PC-3 (cell line): ENCODE measurements around the gene KDM5A. TPM values are rescaled to one million over a fixed set of nuclear protein-coding genes. Genes with fewer than 3 reads are reported as not detected.
"Not testable (repeated sequence)": the region's sequence is repeated elsewhere in the genome, so short reads cannot be mapped to it uniquely, and the experiment has no call there.

Source experiments
- ATAC-seq: fragments of 200-7000 bp; cut with Tn5 transposase; 2 replicates; pipeline ENCODE4 v1.9.1; 2020; ENCODE audit warnings: mild to moderate bottlenecking, moderate library complexity
- BruUV-seq: library from RNA; stranded (reverse); fragments of 400-500 nt; replicated peaks from 2 replicates; lab custom pipeline; 2021; lab: Mats Ljungman, UMichigan
- CTCF ChIA-PET: fragments of 300-600 bp; sonication (Branson Sonifier 250); formaldehyde crosslinking; loops from one replicate; lab custom pipeline; 2022; ENCODE audit warnings: antibody characterized with exemption; lab: Charles Lee
- POLR2A ChIA-PET: fragments of 300-600 bp; sonication (Branson Sonifier 250); formaldehyde crosslinking; loops from one replicate; lab custom pipeline; 2022; ENCODE audit warnings: antibody characterized with exemption; ENCODE audit not compliant: unreplicated experiment; lab: Charles Lee
- DNase-seq: peaks from one replicate; pipeline ENCODE4 v3.0.0-alpha.2; 2015
- H2AFZ ChIP-seq: fragments of 300-600 bp; sonication (generic); 2 replicates; pipeline ENCODE4 v1.6.0; 2016; ENCODE audit warnings: antibody characterized with exemption, low read length
- H3F3A ChIP-seq: fragments of 300-600 bp; sonication (generic); one replicate; pipeline ENCODE4 v1.6.0; 2017; ENCODE audit warnings: antibody characterized with exemption, low read length, control low read depth, mild to moderate bottlenecking; ENCODE audit not compliant: unreplicated experiment
- H3K27ac ChIP-seq: fragments of 300-600 bp; sonication (generic); 2 replicates; pipeline ENCODE4 v1.5.1; 2016; ENCODE audit warnings: mild to moderate bottlenecking, low read length
- H3K27me3 ChIP-seq: fragments of 300-600 bp; sonication (generic); 2 replicates; pipeline ENCODE4 v1.6.1; 2016; ENCODE audit warnings: low read length, mixed read lengths
- H3K36me3 ChIP-seq: fragments of 300-600 bp; sonication (generic); 2 replicates; pipeline ENCODE4 v1.6.1; 2016; ENCODE audit warnings: low read depth, mixed run types, low read length, mixed read lengths
- H3K4me1 ChIP-seq: fragments of 300-600 bp; sonication (generic); 2 replicates; pipeline ENCODE4 v1.5.1; 2016; ENCODE audit warnings: low read length; ENCODE audit not compliant: insufficient read depth
- H3K4me2 ChIP-seq: fragments of 300-600 bp; sonication (generic); 2 replicates; pipeline ENCODE4 v1.6.0; 2016; ENCODE audit warnings: low read length
- H3K4me3 ChIP-seq: fragments of 300-600 bp; sonication (generic); 2 replicates; pipeline ENCODE4 v1.5.1; 2016; ENCODE audit warnings: mild to moderate bottlenecking, low read length, mixed read lengths
- H3K79me2 ChIP-seq: fragments of 300-600 bp; sonication (generic); 2 replicates; pipeline ENCODE4 v1.6.1; 2017; ENCODE audit warnings: low read length, mixed read lengths
- H3K9ac ChIP-seq: fragments of 300-600 bp; sonication (generic); 2 replicates; pipeline ENCODE4 v1.6.0; 2016; ENCODE audit warnings: mild to moderate bottlenecking, low read length
- H3K9me2 ChIP-seq: fragments of 300-600 bp; sonication (generic); replicated peaks from 2 replicates; pipeline ENCODE4 v1.6.1; 2016; ENCODE audit warnings: mixed run types, low read length, mixed read lengths
- H3K9me3 ChIP-seq: fragments of 300-600 bp; sonication (generic); 2 replicates; pipeline ENCODE4 v1.6.1; 2016; ENCODE audit warnings: low read length, mixed read lengths
- H4K20me1 ChIP-seq: fragments of 300-600 bp; sonication (generic); 2 replicates; pipeline ENCODE4 v1.6.1; 2016; ENCODE audit warnings: low read length, mixed read lengths
- EZH2 ChIP-seq: fragments of 300-600 bp; sonication (generic); IDR thresholded peaks from one replicate; pipeline ENCODE4 v1.6.1; 2017; ENCODE audit warnings: antibody characterized with exemption, mild to moderate bottlenecking, low read length; ENCODE audit not compliant: unreplicated experiment
- EZH2phosphoT487 ChIP-seq: fragments of 300-600 bp; sonication (generic); IDR thresholded peaks from 2 replicates; pipeline ENCODE4 v1.6.1; 2018; ENCODE audit warnings: mild to moderate bottlenecking, antibody characterized with exemption, low read length, borderline replicate concordance
- intact Hi-C: fragments of 100-400 bp; cut with micrococcal nuclease; formaldehyde crosslinking; loops from 2 replicates; pipeline ENCODE4 v1.9.0; 2023
- total RNA-seq: library from RNA; depleted of rRNA; stranded (reverse); fragments of >200 nt; gene quantifications from 2 replicates; pipeline ENCODE4 v1.2.3, GENCODE V29; 2014
- TF ChIP-seq, protein P1 (sequence below): fragments of 300-600 bp; sonication (generic); conservative IDR thresholded peaks from 2 replicates; pipeline ENCODE4 v1.5.1; 2017; ENCODE audit warnings: antibody characterized with exemption, low read depth, mild to moderate bottlenecking, low read length

KDM5A gene
- total RNA-seq, 1 experiment from 2014 or later, result 27.8 TPM

DNA sequence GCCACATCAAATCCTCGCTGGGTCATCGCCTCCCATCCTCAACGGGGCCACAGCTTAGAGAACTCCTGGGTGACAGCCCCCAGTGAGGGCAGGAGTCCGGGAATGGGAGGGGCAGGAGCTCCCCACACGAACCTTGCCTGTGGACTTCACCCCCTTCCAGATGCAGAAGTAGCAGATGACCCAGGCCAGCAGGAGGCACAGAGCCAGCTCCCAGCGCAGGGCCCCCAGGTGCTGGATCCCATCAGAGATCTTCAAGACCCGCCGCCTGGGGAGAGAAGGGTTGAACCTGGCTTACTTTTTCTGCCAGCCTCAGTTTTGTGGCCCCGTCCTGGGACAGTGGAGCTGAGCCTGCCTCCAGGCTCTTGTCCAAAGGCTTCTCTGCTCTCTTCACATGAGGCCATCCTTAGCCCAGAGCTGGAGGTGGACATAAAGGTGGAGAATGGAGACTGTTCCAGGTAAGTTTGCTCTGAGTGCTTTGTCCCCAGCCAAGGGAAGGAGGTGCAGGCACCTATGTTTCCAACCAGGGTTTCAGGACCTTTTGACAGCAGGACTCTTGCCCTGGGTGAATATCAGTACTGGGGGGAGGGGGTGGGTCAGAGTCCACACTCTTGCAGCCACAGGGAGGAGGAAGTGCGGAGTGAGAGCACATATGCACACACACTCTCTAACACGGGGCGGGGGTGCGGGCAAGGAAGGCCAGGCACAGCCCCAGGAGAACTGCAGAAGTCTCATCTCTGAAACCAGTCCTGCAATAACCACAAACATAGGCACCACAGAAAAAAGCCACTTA lies 151.9 kb downstream of the KDM5A start:
- Histone ChIP-seq H3K27me3 (peaks cover 17% of the 10 kb centered on the region), H3K36me3 (no peaks in the 10 kb centered on the region), H3K9me2 (no peaks in the 10 kb centered on the region), H3K27ac (no peak overlapping the region), H4K20me1 (no peaks in the 10 kb centered on the region), H3K9ac (no peak overlapping the region), H3F3A (no peaks in the 10 kb centered on the region), H3K4me2 (no peak overlapping the region), H3K4me1 (no peaks in the 10 kb centered on the region), H3K4me3 (no peak overlapping the region), H3K9me3 (no peaks in the 10 kb centered on the region), H3K79me2 (no peaks in the 10 kb centered on the region), H2AFZ (no peak overlapping the region)
- DNase-seq (no peak), ATAC-seq (no peak)
- POLR2A ChIA-PET, result no interaction called here
- CTCF ChIA-PET, result no interaction called here
- BruUV-seq, result no TSS peak
- TF ChIP-seq, protein P1, sequence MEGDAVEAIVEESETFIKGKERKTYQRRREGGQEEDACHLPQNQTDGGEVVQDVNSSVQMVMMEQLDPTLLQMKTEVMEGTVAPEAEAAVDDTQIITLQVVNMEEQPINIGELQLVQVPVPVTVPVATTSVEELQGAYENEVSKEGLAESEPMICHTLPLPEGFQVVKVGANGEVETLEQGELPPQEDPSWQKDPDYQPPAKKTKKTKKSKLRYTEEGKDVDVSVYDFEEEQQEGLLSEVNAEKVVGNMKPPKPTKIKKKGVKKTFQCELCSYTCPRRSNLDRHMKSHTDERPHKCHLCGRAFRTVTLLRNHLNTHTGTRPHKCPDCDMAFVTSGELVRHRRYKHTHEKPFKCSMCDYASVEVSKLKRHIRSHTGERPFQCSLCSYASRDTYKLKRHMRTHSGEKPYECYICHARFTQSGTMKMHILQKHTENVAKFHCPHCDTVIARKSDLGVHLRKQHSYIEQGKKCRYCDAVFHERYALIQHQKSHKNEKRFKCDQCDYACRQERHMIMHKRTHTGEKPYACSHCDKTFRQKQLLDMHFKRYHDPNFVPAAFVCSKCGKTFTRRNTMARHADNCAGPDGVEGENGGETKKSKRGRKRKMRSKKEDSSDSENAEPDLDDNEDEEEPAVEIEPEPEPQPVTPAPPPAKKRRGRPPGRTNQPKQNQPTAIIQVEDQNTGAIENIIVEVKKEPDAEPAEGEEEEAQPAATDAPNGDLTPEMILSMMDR, result no peak
- TF ChIP-seq EZH2phosphoT487 (no peak), EZH2 (no peak)
- intact Hi-C loops, result no loop called here

GRCh38 chr12:236445-236844 lies 152.7 kb downstream of the KDM5A start:
- BruUV-seq, result no TSS peak
- no peaks in the 10 kb centered on the region for H3K36me3 ChIP-seq
- no peak overlapping the region for H3K27ac ChIP-seq
- H3K4me2 ChIP-seq, result no peak overlapping the region
- CTCF ChIA-PET, result no interaction called here
- TF ChIP-seq, protein P1, result no peak
- TF ChIP-seq EZH2 (no peak), EZH2phosphoT487 (no peak)
- no peak overlapping the region for H2AFZ ChIP-seq
- no peaks in the 10 kb centered on the region for H3K4me1 ChIP-seq
- POLR2A ChIA-PET, result no interaction called here
- no peaks in the 10 kb centered on the region for H3F3A ChIP-seq
- H3K79me2 ChIP-seq, result no peaks in the 10 kb centered on the region
- H3K9me2 ChIP-seq, result no peaks in the 10 kb centered on the region
- H3K9me3 ChIP-seq, result no peaks in the 10 kb centered on the region
- H3K4me3 ChIP-seq, result no peak overlapping the region
- no peaks in the 10 kb centered on the region for H4K20me1 ChIP-seq
- DNase-seq, result no peak
- intact Hi-C loops, result no loop called here
- H3K9ac ChIP-seq, result no peak overlapping the region
- no peak for ATAC-seq
- peaks cover 17% of the 10 kb centered on the region for H3K27me3 ChIP-seq

GRCh38 chr12:235967-236366 lies 153.2 kb downstream of the KDM5A start:
- H3K27ac ChIP-seq, ATAC-seq, H3K4me1 ChIP-seq, H3K36me3 ChIP-seq, H4K20me1 ChIP-seq, H3F3A ChIP-seq, H3K4me2 ChIP-seq, BruUV-seq, H3K4me3 ChIP-seq, H3K79me2 ChIP-seq, H2AFZ ChIP-seq, CTCF ChIA-PET, intact Hi-C loops, POLR2A ChIA-PET, H3K9me2 ChIP-seq, H3K9me3 ChIP-seq, DNase-seq, H3K9ac ChIP-seq: not testable (repeated sequence)
- H3K27me3 ChIP-seq, result peaks cover 21% of the 10 kb centered on the region
